Endometrial microvascular endothelial cells (primary cell): ENCODE data around the gene OGFOD2. TPM values are rescaled to one million over a fixed set of nuclear protein-coding genes. Genes with fewer than 3 reads are reported as not detected.

Experiments
- in situ Hi-C: cut with HindIII; loops from 2 replicates; pipeline ENCODE4 v1.10.0; 2017; ENCODE audit warnings: low sequenced_read_pairs, low pct_unique_long_range_greater_than_20kb; ENCODE audit errors: inconsistent ontology term
- total RNA-seq: library from RNA; depleted of rRNA; stranded (reverse); fragments of >200 nt; gene quantifications from one replicate; pipeline ENCODE4 v1.2.3, GENCODE V29; 2015; ENCODE audit errors: inconsistent ontology term

OGFOD2 gene
- total RNA-seq, 1 donor from 2014 or later = 14.7 TPM

DNA sequence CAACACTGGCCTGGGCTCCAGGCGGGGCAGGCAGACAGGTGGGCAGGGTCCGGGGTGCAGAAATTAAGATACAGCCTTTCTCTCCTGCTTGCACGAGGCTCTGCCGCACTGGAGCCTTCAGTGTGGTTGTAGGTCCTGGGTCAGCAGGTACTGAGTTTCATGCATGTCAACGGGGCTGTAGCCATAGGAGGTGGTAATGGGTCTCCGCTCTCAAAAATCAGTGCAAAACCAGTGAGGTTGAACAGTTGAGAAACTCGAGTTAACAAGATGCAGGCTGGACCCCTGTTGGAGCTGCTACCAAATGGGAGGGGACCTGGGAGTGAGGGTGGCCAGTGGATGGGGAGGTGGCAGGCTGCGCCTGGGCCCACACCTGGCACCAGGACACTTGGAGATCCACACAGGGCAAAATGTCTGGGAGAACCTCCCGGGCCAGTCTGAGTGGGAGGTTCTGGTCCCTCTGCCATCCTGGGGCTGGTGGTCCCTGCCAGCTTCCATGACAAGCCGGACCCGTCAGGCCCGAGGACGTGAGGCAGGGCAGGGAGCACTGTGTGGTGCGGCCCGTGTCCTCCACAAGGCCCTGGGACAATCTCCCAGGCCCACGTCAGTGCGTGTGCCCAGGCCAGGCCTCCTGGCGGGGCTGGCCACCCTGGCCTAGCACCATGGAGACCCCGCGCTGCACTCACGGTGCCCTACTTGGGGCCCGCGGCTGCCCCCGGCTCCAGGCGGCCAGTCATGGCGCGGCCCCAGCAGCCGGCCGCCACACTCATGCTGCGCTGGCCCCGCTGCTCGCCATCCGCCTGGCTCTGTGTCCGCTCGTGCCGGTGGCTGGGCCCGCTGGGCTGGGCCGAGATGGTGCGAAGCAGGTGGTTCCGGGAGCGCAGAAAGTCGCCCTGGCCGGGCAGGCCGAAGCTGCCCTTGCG lies 10.6 kb downstream of the OGFOD2 start:
- in situ Hi-C loops = no loop called here

DNA sequence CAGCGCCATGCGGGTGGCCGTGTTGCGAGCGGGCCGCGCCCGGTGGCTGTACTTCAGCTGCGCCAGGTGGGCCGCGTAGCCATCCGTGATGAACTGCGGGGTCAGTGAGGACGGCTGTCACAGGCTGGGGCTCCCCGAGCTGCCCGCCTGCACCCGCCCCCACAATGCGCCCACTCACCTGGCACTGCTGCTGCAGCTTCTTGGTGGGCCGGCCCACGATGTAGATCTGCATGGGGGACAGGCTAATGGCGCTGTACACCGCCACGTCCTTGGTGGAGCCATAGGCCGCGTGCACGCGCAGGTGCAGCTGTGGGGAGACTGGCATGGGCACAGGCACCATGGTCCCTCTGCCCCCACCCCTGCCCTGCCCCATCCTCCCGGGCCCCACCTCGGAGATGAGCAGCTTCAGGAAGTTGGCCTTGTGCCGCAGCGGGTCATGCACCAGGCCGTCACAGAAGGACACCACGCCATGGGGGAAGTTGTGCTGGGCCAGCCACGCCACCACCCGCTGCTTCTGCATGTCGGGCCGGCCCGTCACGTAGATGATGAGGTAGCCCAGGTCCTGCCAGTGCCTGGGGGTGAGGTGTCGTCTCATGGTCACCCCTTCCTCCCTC lies 11.3 kb downstream of the OGFOD2 start:
- in situ Hi-C loops = no loop called here

GRCh38 chr12:122987086-122987951 lies 12.3 kb downstream of the OGFOD2 start:
- in situ Hi-C loops = no loop called here

DNA sequence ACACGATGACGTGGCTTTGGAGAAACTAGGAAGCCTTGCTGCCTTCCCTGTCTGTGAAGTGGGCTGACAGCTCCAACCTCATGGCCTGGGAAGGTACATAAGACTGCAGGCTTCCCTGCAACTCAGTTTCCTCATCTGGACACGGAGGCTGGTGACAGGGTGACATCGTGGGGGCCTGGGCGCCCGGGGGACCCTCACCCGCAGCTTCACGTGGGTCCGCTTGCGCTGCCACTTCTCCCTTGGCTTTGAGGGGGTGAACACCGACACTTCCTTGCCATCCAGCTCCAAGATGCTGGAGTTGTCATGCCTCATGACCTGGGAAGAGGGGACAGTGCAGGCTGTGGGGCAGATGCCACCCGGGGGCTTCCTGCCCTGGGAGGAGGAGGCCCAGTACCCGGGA lies 13.0 kb downstream of the OGFOD2 start:
- in situ Hi-C loops = no loop called here

DNA sequence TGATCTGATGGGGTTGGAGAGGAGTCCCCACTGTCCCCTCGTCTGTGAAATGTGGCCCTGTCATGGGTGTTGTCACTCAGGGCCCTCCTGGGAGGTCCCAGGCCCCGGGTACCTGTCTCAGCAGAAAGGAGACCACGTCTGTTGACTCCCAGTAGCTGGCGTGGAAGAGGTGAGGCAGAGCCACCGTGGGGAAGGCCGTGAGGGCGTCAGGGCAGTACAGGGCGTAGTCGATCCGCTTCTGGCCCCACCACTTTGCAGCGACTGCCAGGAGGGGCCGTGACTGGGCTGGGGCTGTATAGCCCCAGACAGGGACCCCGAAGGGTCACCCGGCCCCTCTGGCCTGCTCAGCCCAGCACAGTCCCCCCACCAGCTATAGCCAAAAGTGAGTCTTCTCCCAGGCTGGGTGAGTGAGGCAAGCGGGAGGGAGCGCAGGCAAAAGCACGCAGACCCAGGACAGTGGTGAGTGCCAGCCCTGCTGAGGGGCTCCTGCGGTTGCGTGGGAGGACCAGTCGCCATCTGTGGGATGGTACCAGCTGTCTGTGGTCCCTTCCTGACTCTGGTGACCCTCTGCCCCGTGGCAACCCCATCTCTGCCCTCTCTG lies 13.7 kb downstream of the OGFOD2 start:
- in situ Hi-C loops = no loop called here

- in situ Hi-C loops = no loop called here
Observed at GRCh38 chr12:122989225-122989839, 14.3 kb downstream of the OGFOD2 start.

- in situ Hi-C loops = no loop called here
Observed at GRCh38 chr12:122989874-122990419, 14.9 kb downstream of the OGFOD2 start.

DNA sequence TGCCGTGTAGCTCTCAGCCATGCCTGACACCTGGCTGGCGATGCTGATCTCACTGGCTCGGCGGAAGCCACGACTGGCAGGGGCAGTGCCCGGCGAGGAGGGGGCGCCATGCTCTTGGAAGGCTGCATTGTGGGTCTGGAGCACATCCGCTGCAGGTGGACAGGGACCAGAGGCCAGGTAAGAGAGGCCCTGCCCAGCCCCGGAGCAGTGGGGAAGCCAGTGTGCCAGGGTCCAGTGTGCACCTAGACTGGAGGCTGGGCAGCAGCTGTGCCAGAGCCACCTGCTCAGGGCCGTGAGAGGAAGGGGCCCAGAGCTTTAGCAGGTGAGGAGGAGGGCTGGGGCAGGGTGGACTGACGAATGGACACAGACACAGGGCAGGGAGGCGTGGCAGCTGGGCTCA lies 15.5 kb downstream of the OGFOD2 start:
- in situ Hi-C loops = no loop called here

GRCh38 chr12:122990961-122991622 lies 16.0 kb downstream of the OGFOD2 start:
- in situ Hi-C loops = no loop called here

- in situ Hi-C loops = no loop called here
Observed at GRCh38 chr12:122991623-122992275, 16.7 kb downstream of the OGFOD2 start.

DNA sequence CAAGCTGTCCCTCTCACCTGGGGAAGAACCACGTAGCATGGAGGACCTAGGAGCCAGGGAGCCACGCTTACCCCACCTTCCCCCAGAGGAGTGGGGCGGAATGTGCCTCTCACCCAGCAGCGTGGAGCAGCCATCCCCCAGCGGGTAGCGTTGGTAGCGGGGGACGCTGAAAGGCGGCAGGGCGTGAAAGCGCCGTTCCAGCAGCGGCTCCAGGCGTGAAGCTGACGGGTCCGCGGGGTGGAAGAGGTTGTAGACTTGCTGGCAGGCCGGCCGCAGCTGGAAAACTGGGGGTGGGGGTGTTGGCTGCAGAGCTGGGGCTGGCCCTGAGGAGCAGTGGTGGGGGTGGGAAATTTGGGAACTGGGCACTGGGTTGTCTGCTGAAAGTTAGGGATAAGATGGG lies 17.3 kb downstream of the OGFOD2 start:
- in situ Hi-C loops = no loop called here

DNA sequence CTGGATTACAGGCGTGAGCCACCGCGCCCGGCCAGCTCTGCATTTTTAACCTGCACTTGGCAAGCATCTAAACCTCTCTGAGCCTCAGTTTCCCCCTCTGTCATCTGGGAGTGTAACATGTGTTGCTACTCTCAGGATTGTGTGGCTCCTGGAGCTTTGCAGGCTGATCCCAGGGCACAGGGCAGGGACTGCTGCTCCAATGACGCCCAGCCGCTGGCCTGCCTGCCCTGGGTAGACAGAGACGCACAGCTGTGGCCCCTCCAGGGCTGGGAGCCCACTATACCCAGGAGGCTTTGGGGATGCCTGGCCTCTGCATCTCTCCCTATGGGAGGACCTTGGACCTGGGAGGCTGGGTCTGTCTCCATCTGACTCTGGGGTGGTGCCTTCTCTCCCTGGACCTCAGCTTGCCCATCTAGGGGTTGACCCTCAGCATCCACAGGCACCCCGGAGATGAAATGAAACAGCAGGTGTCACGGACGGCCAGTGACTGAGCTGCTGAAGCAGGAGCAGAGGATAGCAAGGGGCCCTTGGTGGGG lies 19.2 kb downstream of the OGFOD2 start:
- in situ Hi-C loops = no loop called here

DNA sequence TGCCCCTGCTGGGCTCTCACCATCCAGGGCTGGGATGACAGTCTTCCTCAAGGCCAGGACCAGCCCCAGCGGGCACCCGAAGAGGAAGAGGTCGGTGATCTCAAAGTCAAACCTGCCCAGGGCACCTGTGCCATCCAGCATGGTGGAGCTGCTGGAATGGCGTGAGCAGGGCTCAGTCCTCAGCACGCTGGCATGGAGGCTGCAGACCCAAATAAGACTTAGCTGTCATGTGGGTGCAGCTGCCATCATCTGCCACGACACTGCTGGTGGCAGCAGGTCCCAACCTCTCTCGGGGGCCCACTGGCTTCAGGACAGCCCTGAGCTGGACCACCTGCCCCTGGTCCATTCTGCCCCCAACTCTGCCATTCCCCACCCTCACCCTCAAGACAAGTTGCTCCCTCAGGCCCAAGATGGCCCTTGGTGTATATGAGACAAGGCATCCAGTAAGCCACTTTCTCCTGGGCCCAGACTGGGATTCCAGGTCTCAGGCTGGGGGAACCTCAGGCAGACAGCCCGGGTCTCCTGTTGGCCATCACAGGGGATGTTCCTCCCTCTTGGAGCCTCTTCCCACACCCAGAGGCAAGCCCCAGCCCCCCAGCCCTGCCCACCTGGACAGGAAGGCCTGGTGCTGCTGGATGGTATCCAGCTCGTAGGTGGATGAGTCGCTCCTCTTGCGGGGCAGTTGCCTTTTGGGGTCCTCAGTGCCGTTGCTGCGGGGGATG lies 19.9 kb downstream of the OGFOD2 start:
- in situ Hi-C loops = no loop called here

GRCh38 chr12:122995503-122996187 lies 20.6 kb downstream of the OGFOD2 start:
- in situ Hi-C loops = no loop called here

- in situ Hi-C loops = no loop called here
Observed at GRCh38 chr12:122996188-122996601, 21.2 kb downstream of the OGFOD2 start.
